ENCODE data around the gene ACACA.
A peak's percentile ranks its signal among the peaks of the same experiment; 100 is the strongest.
"Not testable (repeated sequence)": the region's sequence is repeated elsewhere in the genome, so short reads cannot be mapped to it uniquely, and the experiment has no call there.

ACACA gene

DNA sequence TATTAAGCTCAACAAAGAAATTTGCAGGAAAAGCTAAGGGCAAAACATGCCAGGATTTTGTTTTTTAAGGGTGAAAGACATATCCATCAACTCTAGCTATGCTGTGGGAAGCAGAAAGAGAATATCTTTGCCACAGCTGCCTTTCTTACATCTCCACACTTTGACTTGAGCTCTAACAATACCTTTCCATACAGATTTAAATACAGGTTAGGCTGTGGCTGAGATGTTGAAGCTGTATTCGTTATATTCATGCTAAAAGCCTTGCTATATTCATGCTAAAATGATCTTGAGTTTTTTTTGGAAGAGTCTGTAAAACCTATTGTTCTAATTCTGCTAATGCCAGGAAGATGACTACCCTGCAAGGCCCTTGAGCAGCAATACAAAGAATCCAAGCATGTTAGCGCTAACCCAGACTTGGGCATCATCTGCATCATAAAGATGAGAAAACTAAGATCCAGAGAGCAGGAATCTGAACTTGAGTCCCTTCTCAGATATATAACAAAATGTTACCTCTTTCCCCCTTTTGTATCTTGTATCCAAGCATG is 235.7 kb downstream of the ACACA start:
- DNase-seq (ENCODE audit: low read depth) = no peak

DNA sequence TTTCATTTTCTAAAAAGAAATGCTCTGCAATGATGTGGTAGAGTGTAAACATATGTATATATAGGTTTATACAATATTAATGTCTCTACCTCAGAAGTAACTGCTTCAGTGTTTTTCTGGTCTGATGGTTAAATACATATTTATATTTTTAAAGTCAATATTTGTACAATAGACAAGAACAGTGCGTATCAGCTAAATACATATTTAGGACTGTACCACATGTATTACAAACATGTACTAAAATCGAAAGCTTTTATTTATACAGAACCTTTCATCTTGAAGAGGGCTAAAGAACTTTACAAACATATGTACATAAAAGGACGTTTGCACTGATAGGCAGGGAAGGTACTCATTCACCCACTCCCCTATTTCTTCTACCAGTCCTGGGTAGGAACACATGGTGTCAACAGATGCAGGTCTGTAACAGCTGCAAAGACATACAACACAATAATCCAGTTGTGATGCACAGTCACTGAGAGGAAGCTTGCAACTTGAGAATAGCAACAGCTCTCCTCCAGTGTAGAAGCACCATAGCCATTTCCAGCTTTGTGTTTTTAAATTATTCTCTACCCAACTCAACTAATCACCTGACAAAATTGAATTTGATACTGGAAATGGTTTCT is 237.8 kb downstream of the ACACA start:
- DNase-seq (ENCODE audit: low read depth) = no peak

DNA sequence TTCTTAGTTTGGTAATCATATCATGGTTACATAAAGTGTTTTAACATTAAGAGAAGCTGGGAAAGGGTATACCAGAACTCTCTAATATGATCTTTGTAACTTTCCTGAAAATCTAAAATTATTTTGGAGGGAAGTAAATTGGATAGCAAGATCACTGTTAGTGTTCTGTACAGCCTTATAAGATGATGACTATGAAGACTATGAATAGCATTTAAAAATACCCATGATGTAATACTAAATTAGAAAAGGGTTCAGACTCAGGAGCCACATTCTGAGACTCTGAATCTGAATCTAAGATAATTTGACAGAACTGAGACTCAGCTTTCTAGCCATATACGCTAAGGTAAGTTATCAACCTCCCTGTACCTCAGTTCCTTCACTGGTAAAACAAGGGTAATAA is 238.9 kb downstream of the ACACA start:
- DNase-seq (ENCODE audit: low read depth) = no peak

DNA sequence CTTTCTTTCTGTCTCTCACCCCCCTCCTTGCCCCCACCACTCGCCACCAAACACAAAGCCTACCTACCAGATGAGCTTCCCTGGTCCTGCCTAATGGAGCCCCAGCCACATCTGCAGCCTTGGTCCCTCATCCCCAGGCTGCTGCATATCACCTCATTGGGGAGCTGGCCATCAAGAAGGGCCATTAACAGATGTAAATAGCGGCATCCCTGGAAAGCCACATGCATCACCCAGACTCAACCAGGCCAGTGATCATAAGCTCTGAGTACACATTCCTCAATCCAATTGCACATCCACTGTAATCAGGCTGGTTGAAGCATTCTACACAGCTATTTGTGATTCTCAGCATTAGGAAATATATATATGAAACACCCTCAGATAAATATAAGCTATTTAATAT is 242.6 kb downstream of the ACACA start:
- no peak for DNase-seq (ENCODE audit: low read depth)

DNA sequence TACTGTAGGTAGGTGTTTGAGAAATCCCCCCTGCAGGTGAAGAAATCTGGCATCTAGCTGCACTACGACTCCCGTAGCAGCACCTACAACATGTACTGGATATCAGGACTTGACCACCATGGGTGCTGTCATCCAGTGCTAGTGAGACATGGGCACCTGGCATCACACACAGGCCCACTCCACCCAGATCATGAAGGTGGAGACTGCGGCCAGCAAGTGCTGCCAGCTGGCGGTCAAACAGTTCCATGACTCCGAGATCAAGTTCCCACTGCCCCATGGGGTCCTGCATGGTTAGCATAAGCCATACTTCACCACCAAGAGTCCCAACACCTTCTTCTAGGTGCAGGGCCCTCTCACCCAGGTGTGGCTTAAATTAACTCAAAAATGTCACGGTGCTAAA is 243.8 kb downstream of the ACACA start:
- DNase-seq (ENCODE audit: low read depth) = no peak

DNA sequence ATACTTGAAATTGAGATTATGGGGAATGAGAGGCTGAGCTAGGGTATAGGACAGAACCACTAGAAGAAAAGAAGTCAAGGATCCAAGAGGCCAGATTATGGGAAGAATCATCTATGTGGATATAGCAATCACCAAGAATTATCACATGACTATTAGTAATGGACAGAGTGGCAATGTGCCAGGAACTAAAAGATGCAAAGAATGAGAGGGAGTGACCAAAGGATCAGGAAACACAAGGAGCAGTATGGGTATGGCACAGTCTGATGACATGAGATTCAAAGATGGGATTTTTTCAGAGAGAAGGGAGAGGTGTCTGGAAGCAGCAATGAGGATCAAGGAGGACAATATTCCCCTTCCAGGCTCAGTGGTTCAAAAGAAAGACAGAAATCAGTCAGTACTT is 245.7 kb downstream of the ACACA start:
- peak; percentile 21 for DNase-seq (ENCODE audit: low read depth)

DNA sequence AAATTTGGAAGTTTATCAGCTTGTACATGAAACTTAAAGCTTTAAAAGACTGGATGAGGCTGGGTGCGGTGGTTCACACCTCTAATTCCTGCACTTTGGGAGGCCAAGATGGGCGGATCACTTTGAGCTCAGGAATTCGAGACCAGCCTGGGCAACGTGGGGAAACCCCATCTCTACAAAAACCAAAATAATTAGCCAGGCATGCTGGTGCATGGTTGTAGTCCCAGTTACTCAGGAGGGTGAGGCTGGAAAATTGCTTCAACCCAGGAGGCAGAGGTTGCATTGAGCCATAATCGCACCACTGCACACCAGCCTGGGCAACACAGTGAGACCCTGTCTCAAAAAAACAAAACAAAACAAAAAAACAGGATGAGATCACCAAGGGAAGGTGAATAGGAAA is 248.3 kb downstream of the ACACA start:
- DNase-seq (ENCODE audit: low read depth) = no peak

DNA sequence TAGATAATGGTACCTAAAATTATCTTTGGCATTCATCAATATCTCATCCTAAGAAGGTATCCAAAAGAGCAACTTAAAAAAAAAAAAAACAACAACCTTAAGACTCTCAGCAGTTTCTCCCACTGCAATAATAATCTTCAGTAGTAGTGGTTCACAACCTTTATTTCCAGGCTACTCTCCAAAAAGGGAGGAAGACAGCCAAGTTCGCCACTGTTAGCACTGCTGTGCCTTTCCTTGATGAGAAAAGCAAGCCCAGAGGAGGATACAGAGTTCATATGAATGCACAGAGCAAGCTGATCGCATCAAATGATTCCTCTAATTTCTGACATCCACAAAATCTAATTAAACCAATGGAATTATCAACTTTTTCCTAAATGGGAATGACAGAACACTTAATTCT is 258.5 kb downstream of the ACACA start:
- DNase-seq (ENCODE audit: low read depth) = no peak

DNA sequence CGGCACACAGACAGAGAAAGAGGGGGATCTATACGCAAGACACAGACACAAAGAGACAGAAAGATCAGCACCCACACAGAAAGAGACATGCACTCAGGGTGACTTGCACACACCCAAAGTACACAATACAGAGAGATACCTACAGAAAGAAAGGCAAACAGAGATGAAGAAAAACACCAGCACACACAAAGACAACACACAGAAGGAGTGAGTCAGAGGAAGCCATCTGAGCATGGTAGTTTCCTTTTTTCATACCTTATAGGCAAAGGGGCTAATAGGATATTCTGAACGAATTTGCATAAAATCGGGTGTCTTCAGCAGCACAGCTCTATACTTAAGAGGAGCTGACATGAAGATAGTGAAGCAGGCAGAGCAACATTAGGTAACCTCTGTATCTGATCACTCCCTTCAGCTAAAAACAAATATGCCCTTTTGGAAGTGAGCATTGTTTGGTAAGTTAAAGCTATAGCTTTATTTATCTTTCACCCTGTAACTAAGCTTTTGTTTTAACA is 259.3 kb downstream of the ACACA start:
- no peak for DNase-seq (ENCODE audit: low read depth)

DNA sequence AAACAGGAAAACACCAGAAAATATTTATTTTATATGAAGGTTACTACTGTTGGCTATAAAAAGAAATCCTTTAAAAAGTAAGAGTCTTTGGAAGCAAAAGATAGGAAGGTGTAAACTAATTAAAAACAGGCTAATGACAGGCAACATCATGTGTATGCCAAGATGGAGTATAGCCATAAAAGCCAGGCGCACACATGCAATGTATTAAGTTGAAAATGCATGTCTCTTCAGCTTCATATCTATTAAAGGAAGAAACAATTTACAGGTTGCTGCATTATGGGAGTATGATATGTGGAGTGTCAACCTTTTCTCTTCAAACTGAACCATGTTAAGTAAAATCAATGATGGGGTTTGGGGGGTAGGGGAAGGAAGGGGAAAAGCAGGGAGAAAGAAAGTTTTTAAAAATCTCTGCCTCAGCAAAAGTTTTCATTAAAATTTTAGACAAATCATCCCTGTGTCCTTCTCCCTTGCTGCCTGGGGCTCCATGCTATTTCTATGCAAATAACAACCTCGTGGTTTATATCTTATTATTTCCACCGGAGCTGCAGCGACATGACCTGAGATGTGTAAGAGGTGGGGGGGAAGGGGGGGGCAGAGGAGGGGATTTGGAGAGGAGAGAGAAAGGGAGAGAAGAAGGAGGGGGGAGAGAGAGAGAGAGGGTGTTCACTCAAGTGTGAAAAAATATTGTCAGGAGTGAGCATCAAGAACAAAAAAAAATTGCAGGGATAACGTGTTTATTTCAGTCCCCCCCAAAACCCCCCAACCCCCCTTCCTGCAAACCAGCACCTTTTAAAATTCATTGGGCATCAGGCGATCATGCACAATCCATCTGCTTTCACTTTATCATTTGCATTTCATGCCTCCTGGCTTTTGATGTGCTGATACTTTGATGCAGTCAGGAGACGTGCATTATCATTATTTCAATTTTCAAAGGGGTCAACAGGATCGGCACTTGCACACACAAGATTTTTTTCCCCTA is 260.3 kb downstream of the ACACA start:
- no peak for DNase-seq (ENCODE audit: low read depth)

DNA sequence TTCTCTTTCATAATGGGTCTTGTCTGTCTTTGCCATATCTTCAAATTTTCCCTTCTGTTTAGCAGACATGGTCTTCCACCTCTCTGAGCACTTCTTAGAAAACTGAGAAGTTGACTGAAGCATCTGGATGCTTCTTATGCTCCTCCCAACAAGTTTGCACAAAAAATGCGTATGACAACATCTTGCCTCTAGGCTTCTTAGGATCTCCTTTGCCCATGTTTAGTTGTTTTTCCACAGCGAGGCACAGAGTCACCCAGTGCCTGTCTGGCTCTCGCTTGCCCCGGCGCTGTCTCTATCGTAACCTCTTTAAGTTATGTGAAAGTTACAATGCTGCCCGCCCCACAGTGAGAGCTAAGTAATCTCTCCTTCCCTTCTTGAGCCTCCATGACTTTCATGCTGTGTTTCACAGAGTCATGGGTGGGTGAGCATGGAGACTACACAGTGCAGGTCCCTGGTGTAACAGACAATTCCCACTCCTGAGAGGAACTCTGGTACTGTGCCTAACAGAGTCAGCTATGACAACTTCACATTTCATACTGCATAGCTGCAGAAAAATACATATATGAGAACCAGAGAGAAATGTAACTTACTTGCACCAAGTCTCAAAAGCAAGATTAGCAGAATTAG is 262.4 kb downstream of the ACACA start:
- DNase-seq (ENCODE audit: low read depth) = no peak

DNA sequence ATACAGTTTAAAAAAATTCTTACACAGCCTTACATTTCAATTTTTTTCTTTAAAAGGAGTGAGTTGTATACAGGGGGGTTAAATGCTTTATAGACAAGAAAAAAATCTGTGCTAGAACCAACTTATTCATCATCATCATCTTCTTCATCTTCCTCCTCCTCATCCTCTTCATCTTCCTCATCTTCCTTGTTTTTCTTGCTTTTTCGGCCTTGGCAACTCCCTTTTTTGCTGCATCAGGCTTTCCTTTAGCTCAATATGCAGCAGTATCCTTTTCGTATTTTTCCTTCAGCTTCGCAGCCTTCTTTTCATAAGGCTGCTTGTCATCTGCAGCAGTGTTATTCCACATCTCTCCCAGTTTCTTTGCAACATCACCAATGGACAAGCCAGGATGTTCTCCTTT is 263.1 kb downstream of the ACACA start:
- not testable (repeated sequence) for DNase-seq (ENCODE audit: low read depth)

DNA sequence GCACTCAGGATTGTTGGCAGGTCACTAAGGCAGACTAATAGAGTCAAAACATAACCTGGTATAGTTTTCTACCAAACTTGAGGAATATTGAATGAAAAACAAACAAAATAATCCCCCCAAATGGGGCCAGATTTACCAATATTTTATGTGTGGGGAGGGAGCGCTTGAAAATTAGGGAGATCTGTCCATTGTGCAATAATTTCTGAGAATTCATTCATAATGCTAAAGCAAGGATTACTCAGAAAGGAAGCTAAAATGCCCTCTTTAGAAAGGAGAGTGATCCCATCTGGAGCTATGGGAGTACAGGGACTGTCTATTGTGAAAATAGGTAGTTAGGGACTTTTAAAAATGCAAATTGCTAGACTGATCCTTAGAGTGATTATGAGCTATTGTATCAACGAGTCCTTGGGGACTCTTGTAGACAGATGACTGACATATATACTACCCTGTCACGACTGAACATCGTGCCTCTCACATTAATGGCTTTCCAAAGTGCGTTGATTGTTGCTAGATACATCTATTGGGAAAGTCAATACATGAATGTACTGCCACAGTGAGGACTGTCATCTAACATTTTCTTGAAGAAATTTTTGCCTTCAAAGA is 264.2 kb downstream of the ACACA start:
- no peak for DNase-seq (ENCODE audit: low read depth)

DNA sequence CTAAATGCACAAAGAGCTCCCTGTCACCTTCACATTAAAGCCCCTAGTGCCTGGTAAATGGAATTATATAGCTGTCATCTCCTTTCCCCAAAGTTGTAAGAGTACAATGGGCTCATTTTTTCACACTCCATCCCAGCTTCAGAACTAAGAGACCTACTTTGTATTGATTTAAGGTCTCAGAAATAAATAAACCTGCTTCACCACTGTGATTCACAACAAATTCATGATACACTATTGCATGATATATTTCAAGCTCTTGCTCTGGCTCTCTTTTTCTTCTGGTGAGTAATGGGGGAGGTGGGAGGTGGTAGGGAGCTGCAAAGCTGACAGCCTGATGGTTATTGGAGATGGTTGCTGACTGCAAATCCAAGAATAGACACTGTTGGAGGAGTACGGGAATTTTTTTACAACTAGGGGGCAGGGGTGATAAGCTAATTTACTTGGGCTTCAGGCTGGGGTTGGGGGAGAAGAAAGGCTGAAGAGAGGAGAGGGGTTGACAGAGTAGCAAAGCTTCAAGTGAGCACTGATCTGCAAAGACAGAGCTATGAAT is 268.0 kb downstream of the ACACA start:
- no peak for DNase-seq (ENCODE audit: low read depth)

DNA sequence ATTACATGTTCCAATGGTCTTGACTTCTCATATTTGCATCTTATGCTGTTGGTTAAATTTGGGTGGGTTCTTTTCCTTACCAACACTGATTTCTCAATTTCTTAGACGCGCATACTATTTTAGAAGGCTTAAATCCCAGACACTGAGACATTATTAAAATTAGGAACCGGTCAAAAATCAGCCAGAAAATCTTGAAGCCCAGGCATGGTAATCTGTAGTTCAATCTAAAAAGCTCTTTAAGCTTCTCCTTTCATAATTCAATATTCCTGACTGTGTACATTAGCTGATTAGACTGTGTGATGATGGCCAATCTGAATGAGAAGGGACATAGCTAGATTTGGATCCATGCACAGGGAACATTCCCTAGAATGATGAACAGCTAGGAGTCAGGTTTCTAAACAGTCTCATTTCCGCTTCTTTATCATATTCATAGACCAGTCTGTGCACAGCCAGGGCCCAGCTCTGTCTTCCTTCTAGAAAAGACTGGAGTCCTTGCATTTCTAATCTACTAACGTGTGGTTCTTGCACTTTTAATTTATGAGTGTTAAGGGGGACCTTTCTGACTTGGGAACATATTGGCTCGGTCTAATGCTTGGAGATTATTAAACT is 268.6 kb downstream of the ACACA start:
- no peak for DNase-seq (ENCODE audit: low read depth)

DNA sequence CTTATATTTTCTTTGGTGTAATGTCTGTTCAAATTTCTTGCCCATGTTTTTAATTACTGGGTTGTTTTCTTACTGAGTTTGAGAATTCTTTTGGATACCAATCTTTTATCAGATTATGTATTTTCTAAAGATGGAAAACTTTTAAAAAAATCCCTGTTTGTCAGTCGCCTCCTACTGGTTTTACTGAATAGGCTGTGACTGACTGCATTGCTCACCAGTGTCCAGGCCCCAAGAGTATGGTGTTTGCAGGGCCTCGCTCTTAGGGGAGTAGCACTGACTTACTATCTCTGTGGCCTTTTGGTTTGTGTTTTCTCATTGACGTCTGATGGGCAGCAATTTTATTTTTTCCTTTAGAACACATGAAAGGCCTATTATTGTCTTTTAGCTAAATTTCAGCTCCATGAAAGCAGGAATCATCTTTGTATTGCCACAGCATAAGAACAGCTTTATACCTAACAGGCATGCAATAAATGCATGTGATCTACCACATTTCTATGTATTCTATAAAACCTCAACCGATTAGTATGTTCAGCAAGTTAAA is 269.5 kb downstream of the ACACA start:
- DNase-seq (ENCODE audit: low read depth) = no peak

DNA sequence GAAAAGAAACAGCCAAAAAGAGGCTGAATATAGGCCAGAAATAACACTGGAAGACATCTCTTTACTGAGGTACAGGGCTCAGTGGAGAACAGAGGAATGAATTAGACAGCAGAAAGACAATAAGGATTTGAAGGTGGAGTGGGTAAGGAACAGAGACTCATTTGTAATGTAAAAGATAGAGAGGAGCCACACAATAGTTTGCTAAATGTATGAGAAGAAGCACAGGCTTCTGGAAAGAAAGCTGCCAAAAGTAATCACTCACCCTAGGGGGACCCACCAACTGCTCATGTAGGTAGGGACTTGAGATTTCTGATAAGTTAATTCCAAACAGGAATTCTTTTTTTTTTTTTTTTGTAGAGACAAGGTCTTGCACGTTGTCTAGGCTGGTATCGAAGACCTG is 271.1 kb downstream of the ACACA start:
- no peak for DNase-seq (ENCODE audit: low read depth)

DNA sequence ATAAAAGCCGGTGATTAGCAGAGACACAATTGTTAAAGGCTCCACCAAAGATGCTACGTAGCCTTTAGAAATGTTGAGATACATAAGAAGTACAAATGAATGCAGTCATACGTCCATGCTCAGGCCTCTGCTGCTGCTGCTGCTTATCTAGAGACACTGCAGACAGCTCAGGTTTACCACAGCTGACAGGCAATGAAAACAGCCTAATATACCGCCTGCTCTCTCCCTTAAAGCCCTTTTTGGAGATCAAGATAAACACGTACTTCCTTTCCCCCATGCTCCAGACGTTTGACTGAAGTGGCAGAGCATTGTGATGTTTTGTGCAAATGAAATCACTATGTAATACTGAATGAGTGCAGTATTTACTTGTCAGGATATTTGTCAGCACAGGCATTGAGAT is 272.6 kb downstream of the ACACA start:
- no peak for DNase-seq (ENCODE audit: low read depth)

DNA sequence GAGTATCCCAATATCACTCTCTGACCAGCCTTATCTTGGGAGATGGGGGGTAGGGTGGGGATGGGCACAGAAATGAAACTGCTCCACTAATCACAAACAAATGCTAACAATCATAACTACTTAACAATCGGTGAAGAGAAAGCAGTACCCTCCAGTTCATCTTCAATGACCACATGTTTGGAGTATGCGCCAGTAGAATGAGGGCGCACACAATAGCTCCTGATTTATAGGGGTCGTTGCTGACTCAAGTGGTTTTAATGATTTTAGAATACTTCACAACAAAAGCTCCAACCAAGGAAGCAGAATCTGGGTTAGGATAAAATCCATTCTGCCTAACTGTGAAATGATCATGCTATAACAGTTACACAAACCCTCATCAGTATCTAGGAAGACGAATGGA is 273.5 kb downstream of the ACACA start:
- DNase-seq (ENCODE audit: low read depth) = no peak

DNA sequence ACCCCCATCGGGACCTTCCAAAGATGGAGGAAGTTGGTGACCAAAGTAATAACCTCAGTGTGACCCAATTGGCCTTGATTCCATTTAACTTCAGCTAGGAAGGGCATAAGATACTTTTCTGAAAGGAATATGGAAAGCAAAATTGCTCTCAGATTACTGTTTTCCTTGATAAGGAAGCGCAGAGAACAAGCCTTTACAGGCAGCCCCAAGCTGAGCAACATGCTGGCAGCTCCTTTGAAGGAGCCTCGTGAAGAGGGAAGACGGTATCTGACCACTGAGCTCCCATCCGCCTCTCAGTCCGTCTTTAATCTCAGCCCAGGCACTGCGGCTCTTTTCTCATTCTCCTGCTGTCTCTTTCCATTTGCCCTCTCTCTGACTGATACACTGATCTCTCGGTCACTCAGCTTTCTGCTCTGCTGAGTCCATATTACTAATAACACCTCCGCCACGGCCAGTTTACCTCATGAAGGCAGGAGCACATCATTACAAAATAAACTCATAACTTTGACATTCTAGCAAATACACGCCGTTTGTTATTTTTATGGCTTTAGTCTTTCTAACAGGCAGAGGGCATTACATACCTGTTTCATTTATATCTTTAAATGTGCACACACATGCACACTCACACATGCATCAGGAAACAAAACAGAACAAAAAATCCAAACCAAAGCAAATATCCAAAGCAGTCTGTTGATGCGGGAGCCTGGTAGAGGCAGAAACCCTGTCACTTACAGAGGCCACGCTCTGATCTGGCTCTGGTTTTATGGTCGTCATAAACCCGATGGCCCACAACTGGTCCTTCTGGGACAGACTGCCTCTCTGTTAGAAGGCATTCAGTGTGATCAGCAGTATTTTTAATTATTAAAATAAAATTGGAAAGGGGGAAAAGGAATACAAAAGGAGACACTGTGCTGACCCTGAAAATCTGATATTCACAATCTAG is 274.7 kb downstream of the ACACA start:
- no peak for DNase-seq (ENCODE audit: low read depth)
